RPMI8226 (cell line): ENCODE data around the gene PLD6.
"Not testable (repeated sequence)": the region's sequence is repeated elsewhere in the genome, so short reads cannot be mapped to it uniquely, and the experiment has no call there.

ENCODE experiments used
- DNase-seq: peaks from one replicate; pipeline ENCODE4 v3.0.0-alpha.2; 2015

PLD6 gene

GRCh38 chr17:17206124-17206912 is at the start of gene PLD6:
TSS of gene PLD6 (minus strand) at chr17:17206333. CDS start at chr17:17206286, 47 bp downstream.
- peak; percentile 88 for DNase-seq

- not testable (repeated sequence) for DNase-seq
These were observed 49.6 kb upstream of the PLD6 start for GRCh38 chr17:17255689-17256088.

- no peak for DNase-seq
These were observed 47.9 kb upstream of the PLD6 start for GRCh38 chr17:17254036-17254435.

GRCh38 chr17:17253406-17253805 is 47.3 kb upstream of the PLD6 start:
- no peak for DNase-seq

- DNase-seq: no peak
These were observed 46.1 kb upstream of the PLD6 start for GRCh38 chr17:17252149-17252661.

- DNase-seq: no peak
These were observed 40.7 kb upstream of the PLD6 start for GRCh38 chr17:17246879-17247278.

GRCh38 chr17:17243163-17243562 is 37.0 kb upstream of the PLD6 start:
- DNase-seq: no peak

- DNase-seq: no peak
These were observed 36.1 kb upstream of the PLD6 start for GRCh38 chr17:17242246-17242645.

GRCh38 chr17:17241656-17242055 is 35.5 kb upstream of the PLD6 start:
- no peak for DNase-seq

GRCh38 chr17:17239832-17240231 is 33.7 kb upstream of the PLD6 start:
- DNase-seq: no peak

GRCh38 chr17:17237026-17237799 is 31.1 kb upstream of the PLD6 start, which contains the start of gene FLCN:
TSS of gene FLCN (minus strand) at chr17:17237168. CDS start at chr17:17228137, 9,031 bp downstream.
- peak; percentile 83 for DNase-seq

- no peak for DNase-seq
These were observed 30.3 kb upstream of the PLD6 start for GRCh38 chr17:17236295-17237025.

- no peak for DNase-seq
These were observed 29.4 kb upstream of the PLD6 start for GRCh38 chr17:17235212-17236174.

- no peak for DNase-seq
These were observed 26.1 kb upstream of the PLD6 start for GRCh38 chr17:17232303-17232621.

GRCh38 chr17:17231621-17232302 is 25.6 kb upstream of the PLD6 start:
- no peak for DNase-seq

GRCh38 chr17:17229416-17230384 is 23.6 kb upstream of the PLD6 start:
- no peak for DNase-seq

GRCh38 chr17:17228521-17229279 is 22.6 kb upstream of the PLD6 start:
- no peak for DNase-seq

- no peak for DNase-seq
These were observed 21.7 kb upstream of the PLD6 start for GRCh38 chr17:17227608-17228520.
